GM19395 (cell line): ENCODE data around the gene FLRT3.

ENCODE experiments used
- ATAC-seq: cut with Tn5 transposase; IDR thresholded peaks from one replicate; pipeline ENCODE4 v1.9.1; 2021; ENCODE audit warnings: mild to moderate bottlenecking, moderate library complexity; ENCODE audit not compliant: unreplicated experiment

Gene FLRT3

DNA sequence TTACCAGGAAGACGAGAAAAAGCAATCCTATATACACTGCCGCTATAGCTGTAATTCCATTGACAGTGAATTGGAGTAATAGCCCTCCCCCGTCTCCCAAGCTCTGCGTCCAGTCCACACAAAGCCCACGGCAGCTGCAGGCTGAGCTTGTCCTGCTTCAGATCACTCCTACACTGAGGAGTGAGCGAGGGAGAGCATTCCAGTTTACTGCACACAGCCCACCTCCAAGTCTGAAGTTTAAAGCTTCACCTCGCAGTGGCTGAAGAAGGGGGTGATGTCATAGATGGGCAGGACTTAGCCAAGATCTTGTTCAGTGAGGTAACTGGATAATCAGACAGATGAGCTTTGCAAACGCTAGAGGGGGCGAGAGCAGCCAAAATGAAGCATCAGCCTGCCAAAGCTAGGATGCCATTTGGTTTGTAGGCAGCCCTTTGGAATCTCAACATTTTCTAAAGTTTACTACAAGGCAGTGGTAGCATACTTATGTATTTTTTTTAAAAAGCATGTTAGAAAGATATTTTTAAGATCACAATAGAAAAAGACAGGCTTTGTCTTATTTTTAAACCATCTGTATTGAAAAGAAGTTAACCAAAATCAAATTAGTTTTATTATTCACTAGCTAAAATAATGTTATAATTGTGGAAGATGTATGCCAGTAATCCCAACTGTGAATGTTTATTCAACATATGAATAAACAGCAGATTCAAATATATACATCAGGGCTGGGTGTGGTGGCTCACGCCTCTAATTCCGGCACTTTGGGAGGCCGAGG, at the start of gene FLRT3:
TSS of gene FLRT3 (minus strand) at position 213 of the 772 bp plus-strand sequence. CDS start 10,106 bp downstream, outside the sequence.
- ATAC-seq: peak; percentile 99

DNA sequence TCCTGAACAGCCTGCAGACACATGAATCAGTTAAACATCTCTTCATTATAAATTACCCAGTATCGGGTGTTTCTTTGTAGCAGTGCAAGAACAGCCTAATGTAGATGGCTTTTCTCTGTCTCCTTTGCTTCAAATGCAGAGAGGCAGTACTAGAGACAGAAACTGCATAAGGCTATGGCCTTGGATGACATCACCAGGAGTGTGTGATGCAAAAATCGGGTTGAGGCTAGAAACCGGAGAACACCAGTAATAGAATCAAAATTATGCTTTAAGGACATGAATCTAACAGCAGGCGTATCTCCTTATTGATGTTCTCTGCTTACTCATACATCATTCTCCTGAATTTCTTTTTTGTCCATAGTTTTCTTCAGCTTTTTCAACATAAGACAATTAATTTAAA, 49.3 kb upstream of the FLRT3 start:
- no peak for ATAC-seq

DNA sequence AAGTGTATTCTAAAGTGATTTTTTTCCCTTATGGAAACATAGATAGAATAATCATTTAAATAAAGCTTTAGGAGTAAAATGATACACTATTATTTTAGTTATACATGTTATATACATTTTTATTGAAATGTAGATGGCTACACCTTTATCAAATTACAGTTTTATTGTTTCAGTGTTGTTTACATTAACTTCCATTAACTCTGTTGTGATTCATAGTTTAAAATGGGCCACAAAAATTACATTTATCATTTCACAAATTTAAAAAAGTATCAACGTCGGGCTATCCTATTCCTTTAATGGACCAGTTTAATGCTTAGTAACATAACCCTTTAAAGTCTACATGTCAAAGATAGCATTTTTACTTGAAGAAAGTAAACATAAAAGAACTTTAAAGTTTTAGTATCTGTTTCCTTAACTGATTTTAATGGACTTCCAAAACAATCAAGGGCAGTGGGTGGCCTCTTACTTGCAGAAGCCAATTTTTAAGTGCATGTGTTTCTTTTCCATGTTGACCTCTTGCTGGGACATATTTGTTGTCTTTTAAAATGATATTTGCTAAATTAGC, 47.8 kb upstream of the FLRT3 start:
- no peak for ATAC-seq

DNA sequence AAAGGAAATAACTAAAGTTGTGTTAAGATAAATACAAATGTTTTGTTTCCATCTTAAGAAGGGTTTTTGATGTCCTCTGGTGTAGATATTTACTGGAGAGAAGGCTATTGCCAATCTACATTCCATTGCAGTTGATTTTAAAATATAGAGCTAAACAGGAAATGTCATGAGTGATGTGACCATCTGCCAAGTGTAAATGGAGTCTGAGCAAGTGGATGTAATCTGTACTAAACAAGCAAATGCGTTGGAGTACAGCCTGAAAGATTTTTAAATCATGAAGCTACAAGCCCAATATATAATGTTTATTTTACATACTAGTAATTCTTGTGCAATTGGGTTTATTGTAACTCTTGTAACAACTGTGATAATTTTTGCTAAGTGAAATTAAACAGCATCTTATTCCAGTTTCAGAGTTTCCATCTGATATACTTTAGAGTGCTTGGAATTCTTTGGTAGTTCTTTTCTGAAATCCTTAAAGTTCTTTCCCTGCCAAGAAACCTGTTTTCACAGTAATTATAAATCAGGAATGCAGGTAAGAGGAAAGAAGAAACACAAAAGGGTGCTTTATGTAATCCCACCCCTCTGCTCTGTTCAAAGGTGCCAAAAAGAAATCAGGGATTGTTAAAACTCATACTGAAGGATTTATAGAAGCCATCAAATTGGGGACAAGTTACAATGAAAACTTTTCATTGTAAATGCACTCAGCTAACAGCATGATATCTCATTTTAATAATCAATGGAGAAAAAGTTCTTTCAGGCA, 47.2 kb upstream of the FLRT3 start:
- ATAC-seq: no peak

DNA sequence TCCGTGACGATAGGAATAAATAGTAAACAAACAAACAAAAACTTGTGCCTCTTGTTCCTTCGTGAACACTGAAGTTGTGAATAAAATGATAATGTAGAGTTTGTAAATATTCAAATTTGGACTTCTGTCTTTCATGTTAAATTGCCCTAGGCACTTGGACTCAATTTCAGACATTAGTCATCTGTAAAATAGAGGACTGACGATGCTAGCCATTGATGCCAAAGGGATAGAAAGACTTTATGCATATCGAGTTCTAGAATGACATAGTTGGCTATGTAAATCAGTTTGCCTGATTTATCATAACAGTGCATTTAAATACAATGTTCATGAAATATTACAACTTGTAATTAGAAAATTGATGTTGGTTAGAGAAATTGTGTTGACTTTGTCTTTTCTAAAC, 45.9 kb upstream of the FLRT3 start:
- ATAC-seq: no peak

DNA sequence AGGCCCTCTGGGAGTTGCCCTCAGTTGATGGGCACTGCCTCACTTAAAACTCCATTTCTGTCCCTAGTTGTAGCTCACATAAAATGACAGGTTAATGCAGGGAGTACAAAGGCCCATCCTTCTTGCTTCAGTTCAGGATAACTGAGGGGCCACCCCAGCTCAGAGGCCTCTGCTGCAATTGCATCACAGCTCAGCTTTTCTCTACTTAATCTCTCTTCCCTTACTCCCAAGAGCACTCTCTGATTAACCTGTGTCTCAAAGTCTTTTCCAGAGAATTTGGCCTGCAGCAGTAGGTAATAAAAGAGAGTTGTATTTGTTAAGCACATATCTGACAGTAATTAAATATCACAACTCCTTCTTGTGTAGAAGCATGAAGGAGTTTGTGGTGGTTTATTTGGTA, 40.9 kb upstream of the FLRT3 start:
- no peak for ATAC-seq

DNA sequence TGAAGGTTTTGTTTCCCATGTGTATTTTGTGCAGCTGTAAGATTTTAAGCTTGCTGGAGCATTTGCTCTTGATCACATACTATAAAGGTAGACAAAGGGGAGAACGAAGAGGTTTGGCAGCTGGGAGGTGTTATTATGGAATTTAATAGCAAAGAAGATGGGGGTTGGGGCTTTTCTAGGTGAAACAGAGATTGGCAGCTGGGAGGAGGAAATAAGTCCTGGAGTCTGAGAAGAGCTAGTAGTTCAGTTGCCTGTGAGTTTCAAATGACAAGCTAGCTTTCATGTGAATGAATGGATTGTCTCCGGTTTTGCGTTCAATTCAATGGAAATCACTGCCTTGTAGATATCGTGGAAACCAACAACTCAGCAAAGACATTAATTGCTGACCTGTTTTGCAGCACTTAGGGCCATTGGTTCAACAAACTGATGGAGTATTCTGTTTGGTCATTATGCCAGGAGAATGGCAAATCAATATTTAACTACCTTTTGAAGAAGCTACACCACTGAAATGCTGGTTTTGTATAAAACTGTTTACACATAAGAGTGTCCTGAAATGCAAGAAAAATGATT, 38.1 kb upstream of the FLRT3 start:
- ATAC-seq: no peak

DNA sequence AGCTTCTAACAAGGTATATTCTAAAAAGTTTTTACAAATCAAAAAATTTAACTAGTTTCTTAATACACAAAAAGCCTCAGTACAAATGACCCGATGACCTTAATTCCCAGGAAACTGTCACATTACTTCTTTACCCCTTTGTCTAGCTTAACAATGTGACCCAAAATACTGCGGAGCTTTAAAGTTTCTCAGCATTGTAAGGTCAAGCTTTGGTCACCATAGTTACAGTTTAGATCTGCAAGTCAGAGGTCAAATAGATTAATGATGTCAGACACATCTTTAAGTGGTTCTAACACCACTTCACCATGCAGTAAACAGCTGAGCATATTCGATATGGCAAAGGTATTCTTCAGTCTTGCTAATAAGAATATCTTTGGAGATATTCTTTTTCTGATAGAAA, 36.8 kb upstream of the FLRT3 start:
- ATAC-seq: no peak

DNA sequence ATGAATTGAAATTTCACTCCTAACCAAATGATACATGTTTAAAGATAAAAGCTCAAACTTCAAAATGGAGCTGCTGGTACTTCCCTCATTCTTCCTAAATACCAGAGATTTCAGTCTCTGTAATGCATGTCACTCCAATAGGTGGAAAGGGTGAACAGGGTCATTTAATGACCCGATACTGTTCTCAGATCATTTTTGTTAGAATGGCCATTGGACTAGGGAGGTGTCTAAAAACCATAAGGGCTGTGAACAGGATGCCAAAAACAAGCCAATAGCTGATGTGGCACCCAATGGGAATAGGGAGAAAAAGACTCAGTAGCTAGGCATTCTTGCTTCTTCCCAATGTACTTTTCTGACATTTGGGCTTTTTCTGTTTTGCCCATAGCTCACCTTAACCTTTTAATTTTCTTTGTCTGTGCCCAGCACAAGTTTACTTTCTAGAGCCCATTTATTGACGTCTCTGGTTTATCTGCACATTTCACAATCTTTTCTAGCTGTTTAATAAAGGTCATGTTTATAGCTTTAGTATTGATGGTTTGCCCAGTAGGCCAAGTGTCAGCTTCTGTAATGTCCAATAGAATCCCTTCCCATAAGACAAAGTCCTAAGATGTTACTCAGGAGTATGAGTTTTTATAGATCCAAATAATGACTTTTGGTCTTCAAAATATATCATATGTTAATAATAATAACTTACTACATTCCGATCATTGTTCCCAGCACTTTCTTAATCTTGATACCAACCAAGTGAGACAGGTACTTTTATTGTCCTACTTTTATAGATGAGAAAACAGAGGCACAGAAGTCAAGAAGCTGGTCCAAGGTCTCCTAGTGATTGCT, 24.3 kb upstream of the FLRT3 start:
- no peak for ATAC-seq

DNA sequence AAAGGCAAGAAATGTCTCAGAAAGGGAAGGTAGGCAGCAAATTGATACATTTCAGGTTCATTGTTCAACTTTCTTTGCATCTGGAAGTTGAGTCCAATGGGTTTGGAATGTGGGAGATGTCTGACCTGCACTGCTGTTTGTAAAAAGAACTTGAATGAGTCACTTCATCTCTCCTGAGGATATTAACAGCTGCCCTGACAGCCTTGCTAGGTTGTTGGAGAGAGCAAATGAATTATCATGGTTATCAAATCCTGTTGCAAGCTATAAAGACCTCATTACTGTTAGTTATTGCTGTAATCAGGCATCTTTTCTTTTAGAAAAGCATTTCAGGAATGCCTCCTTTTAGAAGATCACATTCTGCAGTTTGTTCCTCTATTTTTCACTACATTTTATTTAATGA, 23.0 kb upstream of the FLRT3 start:
- no peak for ATAC-seq

DNA sequence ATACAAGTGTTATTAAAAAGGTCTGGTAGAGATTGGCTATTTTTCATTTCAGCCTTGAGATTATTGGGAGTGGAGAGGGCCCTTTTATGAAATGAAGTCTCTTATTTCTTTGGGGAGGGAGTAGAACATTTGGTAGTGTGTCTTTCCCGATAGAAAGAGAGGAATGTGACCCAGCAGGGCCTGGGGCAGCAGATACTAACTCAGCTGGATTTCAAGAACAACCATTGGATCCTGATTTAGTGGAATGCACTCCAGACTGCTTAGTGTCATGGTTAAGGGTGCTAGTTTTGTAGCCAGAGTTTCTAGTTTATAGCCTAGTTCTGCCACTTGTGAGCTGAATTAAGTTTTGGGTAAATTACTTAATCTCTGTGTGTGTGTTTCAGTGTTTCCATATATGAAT, 18.4 kb upstream of the FLRT3 start:
- ATAC-seq: no peak

DNA sequence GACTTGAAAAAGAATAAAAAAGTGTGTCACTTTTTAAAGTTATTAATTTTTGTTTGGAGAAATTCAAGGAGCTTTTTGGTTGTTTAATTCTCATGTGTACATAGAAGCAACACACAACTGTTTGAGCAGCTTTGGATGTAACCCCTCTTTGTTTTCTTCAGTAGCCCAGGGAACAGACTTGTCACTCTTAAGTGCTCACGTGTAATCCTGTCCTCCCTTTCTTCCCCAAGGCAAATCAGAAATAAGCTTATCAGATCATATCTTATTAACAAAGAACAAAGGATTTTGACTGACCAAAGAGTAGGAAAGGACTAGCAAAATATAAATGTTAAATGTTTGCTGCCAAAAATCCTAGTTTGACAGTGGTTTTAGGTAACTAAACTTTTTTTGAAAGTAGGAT, 7.3 kb upstream of the FLRT3 start:
- ATAC-seq: no peak

DNA sequence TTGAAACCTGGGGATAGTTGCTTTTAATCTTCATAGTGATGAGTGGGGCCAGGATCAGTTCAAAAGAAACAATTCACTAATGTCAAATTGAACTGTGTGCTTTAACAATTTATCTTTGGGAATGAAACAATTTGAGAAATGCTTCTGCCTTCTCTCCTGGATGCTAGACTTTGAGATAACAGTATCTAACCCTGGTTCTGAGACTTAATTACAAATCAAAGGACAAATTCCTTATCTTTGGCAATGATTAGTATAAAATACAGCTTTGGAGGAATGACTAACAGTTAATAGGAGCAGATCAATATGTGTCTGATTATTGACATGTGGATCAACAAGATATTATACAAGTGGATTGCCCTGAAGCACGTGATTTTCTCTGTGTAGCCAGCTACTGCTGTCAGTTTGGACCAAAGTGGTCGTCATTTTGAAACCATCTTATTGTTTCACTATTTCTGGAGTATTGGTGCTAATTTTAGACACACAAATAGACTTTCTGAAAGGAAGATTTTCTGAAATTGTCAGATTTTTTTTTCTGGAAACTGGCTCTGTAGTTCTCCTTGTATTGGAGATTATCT, 6.2 kb upstream of the FLRT3 start:
- no peak for ATAC-seq

DNA sequence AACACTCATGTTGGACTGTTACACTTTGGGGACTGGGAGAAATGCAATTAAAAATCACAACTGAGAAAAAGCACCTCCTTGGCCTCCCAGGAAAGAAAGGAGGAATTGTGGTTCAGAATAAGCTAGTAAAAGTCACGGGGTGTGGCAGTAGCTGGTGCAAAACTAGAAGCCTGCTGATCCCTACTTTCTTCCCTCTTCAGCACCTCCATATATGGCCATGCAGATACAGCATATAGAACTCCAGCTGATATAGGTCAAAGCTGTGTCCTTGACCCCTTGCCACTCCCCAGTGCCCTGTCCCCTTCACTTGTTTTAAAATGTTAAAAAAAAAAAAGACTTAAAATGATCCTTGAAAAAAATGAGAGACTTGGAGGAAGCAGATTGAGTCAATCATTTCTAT, 5.5 kb upstream of the FLRT3 start:
- no peak for ATAC-seq

DNA sequence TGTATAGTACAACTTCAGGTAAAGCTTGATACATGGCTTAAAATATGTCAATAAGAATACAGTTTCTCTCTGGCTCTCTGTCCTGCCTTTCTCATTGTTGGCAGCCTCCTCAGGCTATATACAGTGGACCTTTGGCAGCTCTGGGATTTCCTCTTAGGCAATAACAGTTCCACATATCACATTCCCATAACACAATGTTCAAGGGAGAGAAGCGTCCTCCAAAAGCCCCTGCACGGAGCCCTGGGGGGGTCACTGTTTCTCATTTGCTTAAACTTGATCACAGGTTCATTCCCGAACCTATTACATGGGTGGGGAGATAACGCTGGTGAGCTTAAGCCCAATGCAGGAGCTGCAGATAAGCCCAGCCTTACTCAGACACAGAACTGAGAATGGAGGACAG, 4.4 kb upstream of the FLRT3 start:
- ATAC-seq: no peak

DNA sequence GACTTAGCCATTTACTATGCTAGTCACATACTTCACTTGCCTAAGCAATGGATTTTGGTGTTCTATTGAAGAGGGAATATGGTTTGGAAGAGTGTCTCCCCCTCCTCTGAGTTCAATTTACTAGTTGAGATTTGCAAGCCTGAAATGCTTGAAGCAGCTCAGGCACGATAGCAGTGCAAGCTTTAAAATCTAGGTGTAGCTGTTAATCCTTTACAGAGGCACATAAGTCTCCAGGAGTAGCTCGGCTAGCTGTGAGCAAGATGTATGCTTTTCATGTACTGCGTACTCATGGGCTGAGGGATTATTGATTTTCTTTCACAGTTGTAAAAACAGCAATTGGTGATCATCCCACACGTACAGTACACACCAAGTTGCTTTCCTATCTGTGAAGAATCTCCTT, 726 bp downstream of the FLRT3 start:
- no peak for ATAC-seq

DNA sequence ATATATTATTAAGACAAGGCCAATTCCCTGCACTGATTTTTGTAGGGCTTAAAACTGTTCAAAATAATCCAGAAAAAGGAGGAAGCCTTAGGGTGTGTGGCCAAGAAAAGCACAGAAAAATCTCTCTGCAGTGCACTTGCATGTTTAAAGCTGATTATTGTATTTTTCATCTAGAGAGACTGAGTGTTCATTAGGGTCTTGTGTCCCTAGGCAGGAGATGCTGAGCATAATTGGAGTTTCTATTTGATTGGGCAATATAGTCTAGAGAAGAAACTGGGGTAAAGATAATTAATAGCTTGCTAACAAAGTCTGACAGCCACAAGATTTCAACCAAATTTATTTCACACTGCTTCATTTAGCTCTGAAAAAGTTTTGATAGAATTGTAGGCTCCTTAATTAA, 2.4 kb downstream of the FLRT3 start:
- ATAC-seq: no peak

DNA sequence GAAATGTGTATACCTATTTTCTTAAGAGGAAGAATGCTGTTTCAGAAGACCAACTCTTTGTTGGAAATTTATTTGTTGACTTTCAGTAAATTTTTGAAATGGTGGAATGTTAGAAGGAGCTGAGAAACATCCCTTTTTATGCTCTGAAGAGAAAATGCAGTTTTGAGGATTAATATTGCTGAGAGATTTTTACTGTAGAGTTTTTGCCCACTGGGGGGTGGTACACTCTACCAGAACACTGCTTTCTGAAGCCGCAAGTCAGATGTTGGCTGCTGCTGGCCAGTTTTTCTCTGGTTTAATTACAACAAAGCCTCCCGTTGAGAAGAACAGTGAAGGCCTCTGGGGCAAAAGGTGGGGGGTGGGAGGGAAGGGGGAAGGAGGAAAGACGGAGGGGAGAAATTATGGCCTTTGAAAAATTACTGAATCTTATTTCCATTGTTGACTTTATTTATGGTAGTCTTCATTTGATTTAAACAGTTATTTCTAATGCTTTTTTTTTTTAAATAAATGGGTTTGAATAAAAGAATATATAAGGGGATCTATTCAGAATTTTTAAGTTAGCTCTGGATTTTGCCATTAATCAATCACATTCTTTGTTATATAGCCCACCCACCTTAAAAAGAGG, 3.0 kb downstream of the FLRT3 start:
- ATAC-seq: no peak

DNA sequence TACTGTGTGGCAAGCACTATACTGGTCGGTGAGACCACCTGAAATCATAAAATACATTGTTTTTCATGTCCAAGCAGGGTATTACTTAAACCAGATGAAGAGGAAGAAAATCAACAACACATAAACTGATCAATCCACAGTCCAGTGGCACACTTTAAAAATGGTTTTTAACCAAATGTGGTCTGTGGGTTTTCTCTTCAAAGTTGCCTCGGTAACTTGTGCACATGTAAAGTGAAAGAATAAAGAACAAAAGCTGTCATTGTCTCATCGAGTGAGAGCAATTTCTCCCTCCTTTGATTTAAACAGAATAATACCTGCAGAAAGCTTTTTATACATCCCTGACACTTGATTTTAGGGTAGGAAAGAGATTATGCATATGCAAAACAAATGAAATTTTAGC, 3.7 kb downstream of the FLRT3 start:
- no peak for ATAC-seq

DNA sequence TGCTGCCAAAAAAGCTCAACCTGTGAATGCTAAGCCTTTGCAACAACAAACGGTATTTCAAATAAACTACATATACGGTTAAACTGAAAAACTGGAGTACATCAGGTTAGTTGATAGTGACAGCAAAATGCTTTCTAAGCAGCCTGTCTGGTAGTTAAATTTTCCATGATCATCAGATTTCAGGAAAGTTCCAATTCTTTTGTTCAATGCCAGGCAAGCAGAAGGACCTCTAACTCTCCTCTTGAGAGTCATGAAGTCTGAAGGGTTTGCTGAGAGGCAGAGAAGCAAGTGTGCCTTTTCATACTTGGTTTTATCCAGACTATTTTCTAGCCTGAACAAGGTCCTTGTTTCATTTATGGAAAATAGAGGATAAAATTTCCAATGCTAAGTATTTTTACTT, 4.5 kb downstream of the FLRT3 start:
- no peak for ATAC-seq
